ENCODE measurements around the gene KYNU. TPM values are rescaled to one million over a fixed set of nuclear protein-coding genes. Genes with fewer than 3 reads are reported as not detected.

KYNU gene
- total and polyA plus RNA-seq, 2 experiments from 2014 or later = not detected

DNA sequence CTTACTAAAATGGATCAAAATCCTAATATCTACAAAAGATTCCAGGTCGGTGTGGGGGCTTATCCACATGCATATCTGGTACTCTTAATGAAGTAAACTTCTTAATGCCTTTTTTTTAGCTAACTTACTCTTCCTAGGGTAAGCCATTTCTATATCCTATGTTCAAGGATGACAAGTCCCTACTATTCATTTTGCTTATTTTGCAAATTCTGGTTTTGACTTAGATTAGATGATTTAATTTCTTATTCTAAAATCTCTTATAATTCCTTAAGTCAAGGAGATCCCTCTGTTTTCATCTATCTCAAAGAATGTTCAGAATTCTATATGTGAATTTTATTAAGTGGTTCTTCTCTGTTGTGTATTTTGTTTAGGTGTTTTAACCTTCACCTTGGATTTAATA, 79.7 kb downstream of the KYNU start:
- in situ Hi-C loops (cut with MboI) = no loop called here
- H3K9ac ChIP-seq = no peak overlapping the region
- no peaks in the 10 kb centered on the region for H3F3A ChIP-seq (ENCODE audit: insufficient read depth)
- TF ChIP-seq EZH2 (IDR thresholded peaks at IDR 0.05; ENCODE audit: insufficient read depth, poor library complexity, severe bottlenecking) = no peak
- H3K9me3 ChIP-seq (ENCODE audit: low read depth) = no peaks in the 10 kb centered on the region
- no peak overlapping the region for H3K4me3 ChIP-seq
- H3K27ac ChIP-seq = no peak overlapping the region
- H3K4me1 ChIP-seq (ENCODE audit: insufficient read depth) = no peaks in the 10 kb centered on the region
- H3K36me3 ChIP-seq (ENCODE audit: low read depth) = no peaks in the 10 kb centered on the region
- H2AFZ ChIP-seq = no peak overlapping the region
- no peak overlapping the region for H3K4me2 ChIP-seq (ENCODE audit: unreplicated experiment)
- 40 to 42% methylated on average over 1 of the region's 1 CpG for WGBS, 2 experiments (ENCODE audit: low coverage in 1 of 2, low lambda C conversion rate in 2 of 2, missing lambda C conversion rate in 2 of 2)
- H4K20me1 ChIP-seq (ENCODE audit: insufficient read depth) = no peaks in the 10 kb centered on the region
- DNase-seq = no peak
- H3K79me2 ChIP-seq (ENCODE audit: insufficient read depth) = no peaks in the 10 kb centered on the region
- no peaks in the 10 kb centered on the region for H3K27me3 ChIP-seq (replicated peaks; ENCODE audit: insufficient read depth)
- H3K9me2 ChIP-seq (ENCODE audit: insufficient read depth) = no peaks in the 10 kb centered on the region

DNA sequence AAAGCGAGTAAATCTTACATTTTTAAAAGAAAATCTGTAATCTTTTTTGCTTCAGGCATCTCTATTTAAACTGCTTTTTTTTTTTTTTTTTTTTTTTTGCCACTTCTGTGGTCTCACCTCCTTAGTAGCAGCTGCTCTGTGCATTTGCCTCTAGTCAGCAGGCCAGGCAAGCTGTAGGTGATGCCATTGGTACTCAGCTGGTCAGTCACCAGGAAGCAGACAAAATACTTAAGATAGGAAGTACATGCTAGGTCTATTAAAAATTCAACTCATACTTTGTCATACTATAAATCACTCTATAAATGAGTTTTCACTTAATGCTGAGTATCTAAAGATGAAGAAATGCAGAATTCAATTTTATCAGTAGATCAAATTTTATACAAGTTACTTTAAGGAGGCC, 83.7 kb downstream of the KYNU start:
- H3K9me2 ChIP-seq (ENCODE audit: insufficient read depth) = no peaks in the 10 kb centered on the region
- H3K27ac ChIP-seq = no peak overlapping the region
- DNase-seq = no peak
- no peaks in the 10 kb centered on the region for H3K36me3 ChIP-seq (ENCODE audit: low read depth)
- no peaks in the 10 kb centered on the region for H3K27me3 ChIP-seq (replicated peaks; ENCODE audit: insufficient read depth)
- no peaks in the 10 kb centered on the region for H4K20me1 ChIP-seq (ENCODE audit: insufficient read depth)
- H3K9me3 ChIP-seq (ENCODE audit: low read depth) = peaks cover 3% of the 10 kb centered on the region
- H3K79me2 ChIP-seq (ENCODE audit: insufficient read depth) = no peaks in the 10 kb centered on the region
- no peak overlapping the region for H3K4me3 ChIP-seq
- no peak for TF ChIP-seq EZH2 (IDR thresholded peaks at IDR 0.05; ENCODE audit: insufficient read depth, poor library complexity, severe bottlenecking)
- no peak for TF ChIP-seq EZH2phosphoT487 (IDR thresholded peaks at IDR 0.05; ENCODE audit: insufficient read depth, low read depth)
- no peak overlapping the region for H2AFZ ChIP-seq
- in situ Hi-C loops (cut with MboI) = no loop called here
- no peak overlapping the region for H3K9ac ChIP-seq
- whole genome bisulfite sequencing, 2 experiments (ENCODE audit: low coverage in 1 of 2, low lambda C conversion rate in 2 of 2, missing lambda C conversion rate in 2 of 2) = 80 to 85% methylated on average over 1 of the region's 1 CpG
- H3K4me2 ChIP-seq (ENCODE audit: unreplicated experiment) = no peak overlapping the region
- H3K4me1 ChIP-seq (ENCODE audit: insufficient read depth) = peaks cover 5% of the 10 kb centered on the region; the same call in 1 of the 2 replicates
- H3F3A ChIP-seq (ENCODE audit: insufficient read depth) = no peaks in the 10 kb centered on the region

DNA sequence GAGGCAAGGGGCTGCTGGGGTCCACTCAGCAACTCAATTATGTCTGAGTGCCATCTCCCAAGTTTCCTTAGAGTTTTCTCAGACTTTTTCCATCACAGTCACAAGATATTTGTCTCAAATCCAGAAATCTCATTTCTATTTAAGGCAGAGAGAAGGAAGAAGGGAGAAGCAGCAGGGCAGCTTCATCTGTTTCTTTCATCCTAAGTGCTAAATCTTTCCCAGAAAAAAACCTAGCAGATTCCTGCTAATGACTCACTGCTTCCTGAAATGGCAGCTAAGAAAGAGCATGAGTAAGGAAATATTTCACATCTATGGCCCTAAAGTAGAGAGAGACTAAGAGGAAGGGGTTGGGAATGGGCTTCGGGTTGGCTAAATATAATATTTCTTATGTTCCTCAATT, 88.0 kb downstream of the KYNU start:
- WGBS, 2 experiments (ENCODE audit: low coverage in 1 of 2, low lambda C conversion rate in 2 of 2, missing lambda C conversion rate in 2 of 2) = 92 to 100% methylated on average over 1 of the region's 1 CpG
- Histone ChIP-seq H3K27ac (no peak overlapping the region), H3K79me2 (ENCODE audit: insufficient read depth) (no peaks in the 10 kb centered on the region), H3K36me3 (ENCODE audit: low read depth) (no peaks in the 10 kb centered on the region), H3K9ac (no peak overlapping the region), H3K4me1 (ENCODE audit: insufficient read depth) (peaks cover 5% of the 10 kb centered on the region; the same call in 1 of the 2 replicates), H3K9me2 (ENCODE audit: insufficient read depth) (no peaks in the 10 kb centered on the region), H4K20me1 (ENCODE audit: insufficient read depth) (no peaks in the 10 kb centered on the region), H3K9me3 (ENCODE audit: low read depth) (peaks cover 3% of the 10 kb centered on the region), H3K27me3 (replicated peaks; ENCODE audit: insufficient read depth) (no peaks in the 10 kb centered on the region), H3K4me3 (no peak overlapping the region), H2AFZ (no peak overlapping the region), H3F3A (ENCODE audit: insufficient read depth) (no peaks in the 10 kb centered on the region), H3K4me2 (ENCODE audit: unreplicated experiment) (no peak overlapping the region)
- in situ Hi-C loops (cut with MboI) = no loop called here
- TF ChIP-seq EZH2phosphoT487 (IDR thresholded peaks at IDR 0.05; ENCODE audit: insufficient read depth, low read depth) = no peak
- no peak for TF ChIP-seq EZH2 (IDR thresholded peaks at IDR 0.05; ENCODE audit: insufficient read depth, poor library complexity, severe bottlenecking)
- peak; percentile 65 for DNase-seq

DNA sequence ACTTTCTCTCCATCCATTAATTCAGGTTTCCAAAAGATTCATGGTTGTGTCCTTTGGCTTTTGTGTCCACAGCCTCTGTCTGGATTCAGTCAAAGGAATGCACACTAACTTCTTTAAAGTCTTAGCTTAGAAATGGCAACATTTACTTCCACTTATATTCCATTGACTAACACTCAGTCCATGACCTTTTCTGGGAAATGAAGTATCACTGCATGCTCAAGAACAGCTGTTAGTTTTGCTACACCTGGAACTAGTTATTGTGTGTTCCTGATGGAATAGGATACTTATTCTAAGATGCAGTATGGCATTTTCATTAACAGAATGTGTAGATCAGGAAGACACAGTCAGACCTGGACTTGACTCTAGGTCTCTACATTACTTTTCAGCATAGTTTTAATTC, 88.8 kb downstream of the KYNU start:
- Histone ChIP-seq H3K27ac (no peak overlapping the region), H3F3A (ENCODE audit: insufficient read depth) (no peaks in the 10 kb centered on the region), H3K4me2 (ENCODE audit: unreplicated experiment) (no peak overlapping the region), H3K9me2 (ENCODE audit: insufficient read depth) (no peaks in the 10 kb centered on the region), H3K4me1 (ENCODE audit: insufficient read depth) (peaks cover 5% of the 10 kb centered on the region; the same call in 1 of the 2 replicates), H2AFZ (no peak overlapping the region), H3K9ac (no peak overlapping the region), H3K79me2 (ENCODE audit: insufficient read depth) (no peaks in the 10 kb centered on the region), H3K36me3 (ENCODE audit: low read depth) (no peaks in the 10 kb centered on the region), H3K4me3 (no peak overlapping the region), H3K27me3 (replicated peaks; ENCODE audit: insufficient read depth) (no peaks in the 10 kb centered on the region), H3K9me3 (ENCODE audit: low read depth) (peaks cover 3% of the 10 kb centered on the region), H4K20me1 (ENCODE audit: insufficient read depth) (no peaks in the 10 kb centered on the region)
- in situ Hi-C loops (cut with MboI) = no loop called here
- TF ChIP-seq EZH2phosphoT487 (IDR thresholded peaks at IDR 0.05; ENCODE audit: insufficient read depth, low read depth) (no peak), EZH2 (IDR thresholded peaks at IDR 0.05; ENCODE audit: insufficient read depth, poor library complexity, severe bottlenecking) (no peak)
- DNase-seq = peak; percentile 10

DNA sequence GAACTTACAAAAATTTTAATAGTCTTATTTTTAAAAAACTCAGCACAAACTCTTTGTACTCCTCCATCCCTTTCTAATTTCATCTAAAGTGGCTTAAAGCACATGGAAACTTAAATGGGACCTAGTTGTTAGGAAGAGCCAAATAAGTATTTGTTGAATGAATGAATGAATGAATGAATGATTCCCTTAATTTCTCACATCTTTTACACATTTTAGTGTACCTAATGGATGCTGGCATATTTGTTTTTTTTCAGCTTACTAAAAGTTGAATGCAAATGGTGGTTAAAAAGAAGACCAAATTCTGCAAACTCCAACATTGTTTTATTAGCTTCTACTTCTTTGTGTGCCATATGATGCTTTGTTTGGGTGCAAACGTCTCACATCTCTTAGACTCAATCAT, 89.6 kb downstream of the KYNU start:
- Histone ChIP-seq H3K9me3 (ENCODE audit: low read depth) (peaks cover 3% of the 10 kb centered on the region), H3F3A (ENCODE audit: insufficient read depth) (no peaks in the 10 kb centered on the region), H3K9ac (no peak overlapping the region), H3K36me3 (ENCODE audit: low read depth) (no peaks in the 10 kb centered on the region), H4K20me1 (ENCODE audit: insufficient read depth) (no peaks in the 10 kb centered on the region), H3K4me1 (ENCODE audit: insufficient read depth) (peaks cover 5% of the 10 kb centered on the region; the same call in 1 of the 2 replicates), H3K27me3 (replicated peaks; ENCODE audit: insufficient read depth) (no peaks in the 10 kb centered on the region), H3K27ac (no peak overlapping the region), H3K79me2 (ENCODE audit: insufficient read depth) (no peaks in the 10 kb centered on the region), H3K9me2 (ENCODE audit: insufficient read depth) (no peaks in the 10 kb centered on the region), H2AFZ (no peak overlapping the region), H3K4me3 (no peak overlapping the region), H3K4me2 (ENCODE audit: unreplicated experiment) (no peak overlapping the region)
- TF ChIP-seq EZH2phosphoT487 (IDR thresholded peaks at IDR 0.05; ENCODE audit: insufficient read depth, low read depth) (no peak), EZH2 (IDR thresholded peaks at IDR 0.05; ENCODE audit: insufficient read depth, poor library complexity, severe bottlenecking) (no peak)
- no peak for DNase-seq
- 12 to 23% methylated on average over 1 of the region's 1 CpG for WGBS, 2 experiments (ENCODE audit: low coverage in 1 of 2, low lambda C conversion rate in 2 of 2, missing lambda C conversion rate in 2 of 2)
- in situ Hi-C loops (cut with MboI) = no loop called here
